Smooth muscle cell (in vitro differentiated cells): Measurements from ENCODE around the gene NINJ2. TPM values are rescaled to one million over a fixed set of nuclear protein-coding genes. Genes with fewer than 3 reads are reported as not detected.

Source experiments
- DNase-seq: peaks from one replicate; lab custom pipeline; 2025; ENCODE audit not compliant: unreplicated experiment; lab: John Stamatoyannopoulos, UW
- H2AFZ ChIP-seq: fragments of 200-600 bp; sonication (generic); 2 replicates; pipeline ENCODE4 v1.6.0; 2016; ENCODE audit warnings: antibody characterized with exemption, low read depth, mild to moderate bottlenecking
- H3F3A ChIP-seq: fragments of 200-600 bp; sonication (generic); 2 replicates; pipeline ENCODE4 v1.6.0; 2017; ENCODE audit warnings: antibody characterized with exemption, low read depth
- H3K27ac ChIP-seq: fragments of 200-600 bp; sonication (generic); 2 replicates; pipeline ENCODE4 v1.5.1; 2016; ENCODE audit warnings: low read depth, mild to moderate bottlenecking
- H3K27me3 ChIP-seq: fragments of 200-600 bp; sonication (generic); 2 replicates; pipeline ENCODE4 v1.6.1; 2016; ENCODE audit warnings: low read depth, mild to moderate bottlenecking
- H3K36me3 ChIP-seq: fragments of 200-600 bp; sonication (generic); 2 replicates; pipeline ENCODE4 v1.5.1; 2016; ENCODE audit warnings: low read depth
- H3K4me1 ChIP-seq: fragments of 200-600 bp; sonication (generic); 2 replicates; pipeline ENCODE4 v1.5.1; 2016; ENCODE audit warnings: low read depth
- H3K4me2 ChIP-seq: fragments of 200-600 bp; sonication (generic); 2 replicates; pipeline ENCODE4 v1.6.0; 2016; ENCODE audit warnings: mild to moderate bottlenecking
- H3K4me3 ChIP-seq: fragments of 200-600 bp; sonication (generic); 2 replicates; pipeline ENCODE4 v1.5.1; 2016; ENCODE audit warnings: mild to moderate bottlenecking
- H3K79me2 ChIP-seq: fragments of 200-600 bp; sonication (generic); 2 replicates; pipeline ENCODE4 v1.6.0; 2016; ENCODE audit warnings: low read depth, mild to moderate bottlenecking
- H3K9ac ChIP-seq: fragments of 200-600 bp; sonication (generic); 2 replicates; pipeline ENCODE4 v1.6.0; 2016; ENCODE audit warnings: low read depth
- H3K9me3 ChIP-seq: fragments of 200-600 bp; sonication (generic); replicated peaks from 2 replicates; pipeline ENCODE4 v1.5.1; 2016; ENCODE audit warnings: low read depth
- H4K20me1 ChIP-seq: fragments of 200-600 bp; sonication (generic); 2 replicates; pipeline ENCODE4 v1.6.0; 2016; ENCODE audit warnings: low read depth
- WGBS: methylation state at CpG from one replicate; pipeline ENCODE4 v1.1.7; 2016; ENCODE audit warnings: low lambda C conversion rate; 5-methylcytosine and 5-hydroxymethylcytosine counted together
- polyA plus RNA-seq: library from polyadenylated mRNA; unstranded; fragments of >200 nt; fragmentation: Nextera tagmentation; extraction: Ambion mirVana; gene quantifications from 2 replicates; pipeline ENCODE4 v1.2.1, GENCODE V29; 2016
- total RNA-seq: library from RNA; depleted of rRNA; stranded (reverse); fragments of >200 nt; gene quantifications from 2 replicates; pipeline ENCODE4 v1.2.3, GENCODE V29; 2014
- TF ChIP-seq, protein P1 (sequence below): fragments of 200-600 bp; sonication (generic); IDR thresholded peaks from 2 replicates; pipeline ENCODE4 v1.5.1; 2017; ENCODE audit warnings: borderline replicate concordance, mild to moderate bottlenecking, antibody characterized with exemption; ENCODE audit not compliant: insufficient read depth, poor library complexity, severe bottlenecking

The NINJ2 gene
- total and polyA plus RNA-seq, 2 experiments from 2014 or later: 4.2 to 12.1 TPM

DNA sequence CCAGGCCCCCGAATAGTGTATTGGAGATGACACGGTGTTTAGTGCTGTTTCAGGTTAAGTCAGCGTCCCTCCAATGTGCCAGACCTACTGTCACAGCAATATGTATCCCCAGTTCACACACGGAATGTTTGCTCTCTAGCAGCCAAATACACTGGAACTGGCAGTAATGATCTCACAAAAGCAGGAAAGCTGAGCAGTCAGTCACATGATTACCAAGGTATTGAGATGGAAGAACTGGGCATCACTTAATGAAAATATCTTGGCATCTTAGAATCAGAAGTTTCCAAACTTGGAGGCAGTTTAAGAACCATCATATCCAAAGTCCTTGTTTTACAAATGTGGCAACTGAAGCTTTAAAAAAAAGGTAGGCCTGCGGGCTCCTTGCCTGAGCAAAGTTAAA is 23.3 kb downstream of the NINJ2 start:
- H3K79me2 ChIP-seq: no peaks in the 10 kb centered on the region

DNA sequence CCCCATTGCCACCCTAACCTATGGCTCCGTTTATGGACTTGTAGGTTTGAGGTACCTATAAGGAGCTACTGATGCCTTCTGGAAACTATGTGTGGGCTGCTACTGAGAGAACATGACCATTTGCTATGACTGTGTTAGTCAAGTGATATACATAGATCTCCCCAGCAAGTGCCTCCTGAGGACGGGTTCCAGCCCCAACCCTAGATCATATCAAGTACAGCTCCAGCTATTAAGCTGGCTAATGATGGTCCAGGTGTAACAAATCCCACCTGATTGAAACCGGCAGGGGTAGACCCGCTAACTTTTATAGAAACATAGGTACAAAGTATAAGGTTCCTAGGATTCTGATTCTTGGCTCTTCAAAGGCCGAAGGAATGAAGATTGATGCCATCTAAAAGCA is 23.7 kb downstream of the NINJ2 start:
- TF ChIP-seq, protein P1, sequence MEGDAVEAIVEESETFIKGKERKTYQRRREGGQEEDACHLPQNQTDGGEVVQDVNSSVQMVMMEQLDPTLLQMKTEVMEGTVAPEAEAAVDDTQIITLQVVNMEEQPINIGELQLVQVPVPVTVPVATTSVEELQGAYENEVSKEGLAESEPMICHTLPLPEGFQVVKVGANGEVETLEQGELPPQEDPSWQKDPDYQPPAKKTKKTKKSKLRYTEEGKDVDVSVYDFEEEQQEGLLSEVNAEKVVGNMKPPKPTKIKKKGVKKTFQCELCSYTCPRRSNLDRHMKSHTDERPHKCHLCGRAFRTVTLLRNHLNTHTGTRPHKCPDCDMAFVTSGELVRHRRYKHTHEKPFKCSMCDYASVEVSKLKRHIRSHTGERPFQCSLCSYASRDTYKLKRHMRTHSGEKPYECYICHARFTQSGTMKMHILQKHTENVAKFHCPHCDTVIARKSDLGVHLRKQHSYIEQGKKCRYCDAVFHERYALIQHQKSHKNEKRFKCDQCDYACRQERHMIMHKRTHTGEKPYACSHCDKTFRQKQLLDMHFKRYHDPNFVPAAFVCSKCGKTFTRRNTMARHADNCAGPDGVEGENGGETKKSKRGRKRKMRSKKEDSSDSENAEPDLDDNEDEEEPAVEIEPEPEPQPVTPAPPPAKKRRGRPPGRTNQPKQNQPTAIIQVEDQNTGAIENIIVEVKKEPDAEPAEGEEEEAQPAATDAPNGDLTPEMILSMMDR: no peak
- Histone ChIP-seq H3K79me2 (no peaks in the 10 kb centered on the region), H3K9me3 (no peaks in the 10 kb centered on the region), H3K4me1 (no peaks in the 10 kb centered on the region), H3F3A (peaks cover 5% of the 10 kb centered on the region), H3K9ac (no peak overlapping the region), H3K36me3 (no peaks in the 10 kb centered on the region), H3K4me3 (no peak overlapping the region), H4K20me1 (no peaks in the 10 kb centered on the region), H3K27ac (no peak overlapping the region), H3K4me2 (no peak overlapping the region), H2AFZ (no peak overlapping the region), H3K27me3 (no peaks in the 10 kb centered on the region)
- DNase-seq: no peak
- WGBS: 91% methylated on average over 5 of the region's 5 CpGs

More for the DNA sequence above, 23.3 kb downstream of the NINJ2 start:
- no peak overlapping the region for H3K4me2 ChIP-seq
- no peaks in the 10 kb centered on the region for H4K20me1 ChIP-seq
- no peak overlapping the region for H3K4me3 ChIP-seq
- H3K27me3 ChIP-seq: no peaks in the 10 kb centered on the region
- WGBS: 96% methylated on average over 5 of the region's 5 CpGs
- TF ChIP-seq, protein P1: no peak
- H3K9ac ChIP-seq: no peak overlapping the region
- H3K9me3 ChIP-seq: no peaks in the 10 kb centered on the region
- H3F3A ChIP-seq: peaks cover 5% of the 10 kb centered on the region
- H2AFZ ChIP-seq: no peak overlapping the region
- DNase-seq: no peak
- H3K4me1 ChIP-seq: no peaks in the 10 kb centered on the region
- no peak overlapping the region for H3K27ac ChIP-seq
- no peaks in the 10 kb centered on the region for H3K36me3 ChIP-seq

DNA sequence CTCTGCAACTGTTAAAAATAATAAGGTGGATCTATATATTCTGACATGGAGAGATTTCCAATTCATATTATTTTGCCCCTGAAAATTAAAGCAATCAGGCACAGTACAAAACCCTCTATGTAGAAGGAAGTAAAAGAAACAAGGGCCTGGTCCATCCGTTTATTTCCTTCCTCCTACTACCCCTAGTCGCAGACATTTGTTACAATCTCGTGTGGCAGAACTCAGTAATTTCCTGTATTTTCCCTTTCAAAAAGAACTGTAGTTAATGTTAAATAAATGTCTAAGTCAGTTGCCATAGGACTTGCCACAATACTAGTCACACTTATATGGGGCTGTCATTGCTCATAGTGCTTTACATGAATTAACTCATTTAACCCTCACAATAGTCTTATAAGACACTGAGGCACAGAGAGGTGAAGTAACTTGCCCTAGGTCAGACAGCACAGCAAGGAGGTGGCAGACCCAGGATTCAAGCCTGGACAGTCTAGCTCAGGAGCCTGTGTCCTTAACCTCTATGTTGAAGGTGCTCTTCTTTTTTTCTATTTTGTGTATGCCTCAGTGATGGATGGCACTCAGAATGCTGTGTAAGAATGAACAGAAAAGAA is 24.2 kb downstream of the NINJ2 start:
- Histone ChIP-seq H3K9ac (no peak overlapping the region), H3K79me2 (no peaks in the 10 kb centered on the region), H3K4me1 (no peaks in the 10 kb centered on the region), H3K27me3 (no peaks in the 10 kb centered on the region), H3K36me3 (no peaks in the 10 kb centered on the region), H3K4me2 (no peak overlapping the region), H3F3A (peaks cover 4% of the 10 kb centered on the region), H3K4me3 (no peak overlapping the region), H3K9me3 (no peaks in the 10 kb centered on the region), H2AFZ (no peak overlapping the region), H3K27ac (no peak overlapping the region), H4K20me1 (no peaks in the 10 kb centered on the region)
- DNase-seq: no peak
- WGBS: 89% methylated on average over 3 of the region's 3 CpGs
- TF ChIP-seq, protein P1: no peak

DNA sequence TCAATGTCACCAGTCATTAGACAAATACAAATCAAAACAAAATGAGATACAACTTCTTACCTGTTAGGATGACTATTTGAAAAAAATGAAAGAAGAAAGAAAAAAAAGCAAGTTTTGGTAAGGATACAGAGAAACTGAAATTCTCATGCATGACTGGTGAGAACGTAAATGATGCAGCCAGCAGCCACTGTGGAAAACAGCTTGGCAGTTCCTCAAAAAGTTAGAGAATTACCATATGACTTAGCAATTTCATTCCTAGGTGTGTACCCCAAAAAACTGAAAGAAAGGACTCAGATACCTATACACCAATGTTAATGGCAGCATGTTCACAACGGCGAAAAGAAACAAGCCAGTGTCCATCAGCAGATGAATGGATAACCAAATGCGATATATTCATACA is 26.6 kb downstream of the NINJ2 start:
- no peak for DNase-seq
- WGBS: over 99% methylated on average over 4 of the region's 4 CpGs
- H3K4me1 ChIP-seq: peaks cover 14% of the 10 kb centered on the region
- peaks cover 3% of the 10 kb centered on the region for H3F3A ChIP-seq
- no peak overlapping the region for H3K4me3 ChIP-seq
- no peak overlapping the region for H3K9ac ChIP-seq
- H3K4me2 ChIP-seq: no peak overlapping the region
- H3K27me3 ChIP-seq: no peaks in the 10 kb centered on the region
- no peaks in the 10 kb centered on the region for H3K9me3 ChIP-seq
- no peaks in the 10 kb centered on the region for H3K79me2 ChIP-seq
- no peak overlapping the region for H3K27ac ChIP-seq
- TF ChIP-seq, protein P1: no peak
- H4K20me1 ChIP-seq: no peaks in the 10 kb centered on the region
- no peaks in the 10 kb centered on the region for H3K36me3 ChIP-seq
- no peak overlapping the region for H2AFZ ChIP-seq
